HUES6 (cell line): ENCODE data around the gene TWF2.

Source experiments
- H3K27ac ChIP-seq: 2 replicates; pipeline ENCODE4 v1.7.0; 2013; ENCODE audit warnings: low read depth, mild to moderate bottlenecking, low read length, inconsistent platforms
- H3K27me3 ChIP-seq: 2 replicates; pipeline ENCODE4 v1.6.1; 2013; ENCODE audit warnings: low read length; ENCODE audit not compliant: control insufficient read depth, insufficient read depth
- H3K36me3 ChIP-seq: 2 replicates; pipeline ENCODE4 v1.6.1; 2013; ENCODE audit warnings: low read length; ENCODE audit not compliant: control insufficient read depth, insufficient read depth
- H3K4me1 ChIP-seq: 2 replicates; pipeline ENCODE4 v1.6.1; 2013; ENCODE audit warnings: low read length; ENCODE audit not compliant: control insufficient read depth, insufficient read depth
- H3K4me3 ChIP-seq: 2 replicates; pipeline ENCODE4 v1.5.1; 2013; ENCODE audit warnings: low read depth, low read length
- H3K9ac ChIP-seq: one replicate; pipeline ENCODE4 v1.6.1; 2013; ENCODE audit warnings: mild to moderate bottlenecking, low read length
- H3K9me3 ChIP-seq: 2 replicates; pipeline ENCODE4 v1.6.1; 2013; ENCODE audit warnings: low read depth, low read length; ENCODE audit not compliant: control insufficient read depth, insufficient read depth

The TWF2 gene

GRCh38 chr3:52237006-52237656 lies 1.8 kb downstream of the TWF2 start:
- Histone ChIP-seq H3K27ac (peak overlapping the region; percentile 20; the same call in 1 of the 2 replicates), H3K4me3 (peak overlapping the region; percentile 93), H3K9ac (peak overlapping the region; percentile 10), H3K4me1 (peaks cover 41% of the 10 kb centered on the region), H3K36me3 (peaks cover 15% of the 10 kb centered on the region; the same call in 1 of the 2 replicates), H3K27me3 (no peaks in the 10 kb centered on the region), H3K9me3 (no peaks in the 10 kb centered on the region)

GRCh38 chr3:52236424-52236886 lies 2.5 kb downstream of the TWF2 start:
- Histone ChIP-seq H3K4me1 (peaks cover 41% of the 10 kb centered on the region), H3K4me3 (no peak overlapping the region), H3K27ac (0 out of 2 replicates have a peak overlapping the region, but pooled peaks have one; percentile 42), H3K9me3 (no peaks in the 10 kb centered on the region), H3K9ac (no peak overlapping the region), H3K27me3 (no peaks in the 10 kb centered on the region), H3K36me3 (peaks cover 15% of the 10 kb centered on the region; the same call in 1 of the 2 replicates)

- Histone ChIP-seq H3K4me3 (no peak overlapping the region), H3K4me1 (peaks cover 28% of the 10 kb centered on the region)
These were observed 4.2 kb downstream of the TWF2 start for GRCh38 chr3:52234516-52235447.

GRCh38 chr3:52233968-52234367 lies 5.0 kb downstream of the TWF2 start:
- Histone ChIP-seq H3K27me3 (no peaks in the 10 kb centered on the region), H3K4me3 (no peak overlapping the region), H3K9ac (no peak overlapping the region), H3K9me3 (no peaks in the 10 kb centered on the region), H3K4me1 (peaks cover 27% of the 10 kb centered on the region), H3K27ac (no peak overlapping the region), H3K36me3 (peaks cover 39% of the 10 kb centered on the region)

More at GRCh38 chr3:52234516-52235447, 4.2 kb downstream of the TWF2 start:
- H3K9me3 ChIP-seq: no peaks in the 10 kb centered on the region
- peaks cover 31% of the 10 kb centered on the region for H3K36me3 ChIP-seq
- no peak overlapping the region for H3K9ac ChIP-seq
- no peak overlapping the region for H3K27ac ChIP-seq
- H3K27me3 ChIP-seq: no peaks in the 10 kb centered on the region

GRCh38 chr3:52233108-52233591 lies 5.8 kb downstream of the TWF2 start:
- H3K9me3 ChIP-seq: no peaks in the 10 kb centered on the region
- no peak overlapping the region for H3K9ac ChIP-seq
- no peaks in the 10 kb centered on the region for H3K27me3 ChIP-seq
- H3K4me3 ChIP-seq: no peak overlapping the region
- H3K27ac ChIP-seq: no peak overlapping the region
- H3K4me1 ChIP-seq: peaks cover 22% of the 10 kb centered on the region
- H3K36me3 ChIP-seq: peaks cover 44% of the 10 kb centered on the region

- Histone ChIP-seq H3K9me3 (no peaks in the 10 kb centered on the region), H3K9ac (no peak overlapping the region), H3K36me3 (peaks cover 44% of the 10 kb centered on the region), H3K27me3 (no peaks in the 10 kb centered on the region), H3K27ac (no peak overlapping the region), H3K4me1 (peaks cover 17% of the 10 kb centered on the region), H3K4me3 (no peak overlapping the region)
These were observed 6.5 kb downstream of the TWF2 start for GRCh38 chr3:52232279-52233107.

- Histone ChIP-seq H3K27me3 (no peaks in the 10 kb centered on the region), H3K9ac (no peak overlapping the region), H3K27ac (no peak overlapping the region), H3K9me3 (no peaks in the 10 kb centered on the region), H3K4me3 (no peak overlapping the region), H3K4me1 (peaks cover 9% of the 10 kb centered on the region), H3K36me3 (peaks cover 44% of the 10 kb centered on the region)
These were observed 7.3 kb downstream of the TWF2 start for GRCh38 chr3:52231502-52232278.

- Histone ChIP-seq H3K9me3 (no peaks in the 10 kb centered on the region), H3K4me3 (no peak overlapping the region), H3K4me1 (peaks cover 4% of the 10 kb centered on the region; the same call in 1 of the 2 replicates), H3K36me3 (peaks cover 44% of the 10 kb centered on the region), H3K27ac (no peak overlapping the region), H3K27me3 (no peaks in the 10 kb centered on the region), H3K9ac (no peak overlapping the region)
These were observed 8.0 kb downstream of the TWF2 start for GRCh38 chr3:52230889-52231499.

- Histone ChIP-seq H3K36me3 (peaks cover 42% of the 10 kb centered on the region), H3K9me3 (no peaks in the 10 kb centered on the region), H3K4me1 (peaks cover 8% of the 10 kb centered on the region; the same call in 1 of the 2 replicates), H3K27me3 (no peaks in the 10 kb centered on the region), H3K4me3 (no peak overlapping the region), H3K27ac (no peak overlapping the region), H3K9ac (no peak overlapping the region)
These were observed 8.5 kb downstream of the TWF2 start for GRCh38 chr3:52230461-52230860.
